ENCODE data around the gene COG1.
A peak's percentile ranks its signal among the peaks of the same experiment; 100 is the strongest.
"Not testable (repeated sequence)": the region's sequence is repeated elsewhere in the genome, so short reads cannot be mapped to it uniquely, and the experiment has no call there.

COG1 gene

GRCh38 chr17:73147791-73148190, 45.1 kb upstream of the COG1 start:
- H3K4ac ChIP-seq (ENCODE audit: low read depth in 1 of 2, low read length in 2 of 2); H3K9ac ChIP-seq (ENCODE audit: low read length); H3K18ac ChIP-seq (ENCODE audit: low read depth in 1 of 2, low read length in 2 of 2); H3K36me3 ChIP-seq (ENCODE audit: control insufficient read depth in 1 of 2, insufficient read depth in 2 of 2, low read depth in 1 of 2, low read length in 2 of 2); H4K91ac ChIP-seq (ENCODE audit: low read length); H3K23ac ChIP-seq (ENCODE audit: low read length in 2 of 2); H2BK120ac ChIP-seq (ENCODE audit: low read depth, low read length); H2AK5ac ChIP-seq (ENCODE audit: low read length, severe bottlenecking); H3K9me3 ChIP-seq (ENCODE audit: control insufficient read depth, low read length); H3K14ac ChIP-seq (ENCODE audit: low read length in 2 of 2); H3K4me2 ChIP-seq (ENCODE audit: low read length, poor library complexity, severe bottlenecking); H3K27ac ChIP-seq (ENCODE audit: low read length, poor library complexity, severe bottlenecking); H3K4me3 ChIP-seq (ENCODE audit: insufficient read depth in 1 of 2, low read depth in 1 of 2, low read length in 2 of 2); H2BK5ac ChIP-seq (ENCODE audit: low read depth, low read length, poor library complexity, severe bottlenecking); H2BK15ac ChIP-seq (ENCODE audit: low read depth, poor library complexity, severe bottlenecking); DNase-seq; H2AFZ ChIP-seq (ENCODE audit: low read depth, low read length); H3K4me1 ChIP-seq (ENCODE audit: control insufficient read depth, insufficient read depth, low read depth, low read length); H4K8ac ChIP-seq (ENCODE audit: low read length); H2BK12ac ChIP-seq (ENCODE audit: low read length in 2 of 2); H3K79me1 ChIP-seq (replicated peaks; ENCODE audit: low read length, poor library complexity, severe bottlenecking): not testable (repeated sequence)
- WGBS: no CpG with 5 or more reads among the region's 11 CpGs
- H3K27me3 ChIP-seq (ENCODE audit: control insufficient read depth in 1 of 2, insufficient read depth in 1 of 2, low read length in 2 of 2): peaks cover 0 to 12% of the 10 kb centered on the region in 2 experiments

DNA sequence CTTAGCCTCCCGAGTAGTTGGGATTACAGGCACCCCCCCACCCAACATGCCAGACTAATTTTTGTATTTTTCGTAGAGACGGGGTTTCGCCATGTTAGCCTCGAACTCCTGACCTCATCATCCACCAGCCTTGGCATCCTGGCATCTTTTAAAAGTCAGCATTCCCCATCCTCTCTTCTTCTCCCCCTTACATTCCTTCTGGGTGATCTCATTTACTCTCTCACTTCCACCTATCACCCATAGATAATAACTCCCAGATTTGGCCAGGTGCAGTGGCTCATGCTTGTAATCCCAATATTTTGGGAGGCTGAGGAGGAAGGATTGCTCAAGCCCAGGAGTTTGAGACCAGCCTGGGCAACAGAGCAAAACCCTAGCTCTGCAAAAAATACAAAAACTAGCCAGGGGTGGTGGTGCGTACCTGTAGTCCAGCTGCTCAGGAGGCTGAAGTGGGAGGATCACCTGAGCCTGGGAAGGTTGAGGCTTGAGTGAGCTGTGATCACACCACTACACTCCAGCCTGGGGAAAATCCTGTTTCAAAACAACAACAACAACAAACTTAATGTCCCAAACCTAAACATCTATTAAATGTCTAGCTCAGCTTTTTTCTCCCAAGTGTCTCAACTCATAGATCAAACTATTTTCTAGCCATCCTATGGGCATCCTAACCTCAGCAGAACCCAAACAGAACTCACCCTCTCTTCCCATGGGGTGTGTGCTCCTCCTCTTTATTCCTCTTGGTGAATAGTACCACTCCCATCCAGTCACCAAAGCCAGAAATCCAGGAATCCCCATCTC, 44.1 kb upstream of the COG1 start:
- Histone ChIP-seq H3K4ac (ENCODE audit: low read depth in 1 of 2, low read length in 2 of 2) (no peak overlapping the region), H2BK5ac (ENCODE audit: low read depth, low read length, poor library complexity, severe bottlenecking) (no peak overlapping the region), H2AFZ (ENCODE audit: low read depth, low read length) (no peak overlapping the region), H3K4me1 (ENCODE audit: control insufficient read depth, insufficient read depth, low read depth, low read length) (peaks cover 1% of the 10 kb centered on the region), H4K91ac (ENCODE audit: low read length) (no peak overlapping the region), H4K8ac (ENCODE audit: low read length) (no peak overlapping the region), H3K79me1 (replicated peaks; ENCODE audit: low read length, poor library complexity, severe bottlenecking) (no peaks in the 10 kb centered on the region), H3K36me3 (ENCODE audit: control insufficient read depth in 1 of 2, insufficient read depth in 2 of 2, low read depth in 1 of 2, low read length in 2 of 2) (no peaks in the 10 kb centered on the region), H3K4me2 (ENCODE audit: low read length, poor library complexity, severe bottlenecking) (no peak overlapping the region), H2BK15ac (ENCODE audit: low read depth, poor library complexity, severe bottlenecking) (no peak overlapping the region), H3K14ac (ENCODE audit: low read length in 2 of 2) (no peak overlapping the region), H2BK12ac (ENCODE audit: low read length in 2 of 2) (no peak overlapping the region), H3K27ac (ENCODE audit: low read length, poor library complexity, severe bottlenecking) (no peak overlapping the region), H3K9me3 (ENCODE audit: control insufficient read depth, low read length) (no peaks in the 10 kb centered on the region), H3K4me3 (ENCODE audit: insufficient read depth in 1 of 2, low read depth in 1 of 2, low read length in 2 of 2) (no peak overlapping the region), H2AK5ac (ENCODE audit: low read length, severe bottlenecking) (no peak overlapping the region), H2BK120ac (ENCODE audit: low read depth, low read length) (no peak overlapping the region), H3K18ac (ENCODE audit: low read depth in 1 of 2, low read length in 2 of 2) (no peak overlapping the region), H3K27me3 (ENCODE audit: control insufficient read depth in 1 of 2, insufficient read depth in 1 of 2, low read length in 2 of 2) (peaks cover 0 to 12% of the 10 kb centered on the region in 2 experiments), H3K23ac (ENCODE audit: low read length in 2 of 2) (no peak overlapping the region), H3K9ac (ENCODE audit: low read length) (no peak overlapping the region)
- WGBS: 81% methylated on average over 6 of the region's 6 CpGs
- no peak for DNase-seq

GRCh38 chr17:73150622-73151300, 42.1 kb upstream of the COG1 start:
- not testable (repeated sequence) for H3K14ac ChIP-seq (ENCODE audit: low read length in 2 of 2); H4K91ac ChIP-seq (ENCODE audit: low read length); H2BK15ac ChIP-seq (ENCODE audit: low read depth, poor library complexity, severe bottlenecking); H3K23ac ChIP-seq (ENCODE audit: low read length in 2 of 2); DNase-seq; H3K36me3 ChIP-seq (ENCODE audit: control insufficient read depth in 1 of 2, insufficient read depth in 2 of 2, low read depth in 1 of 2, low read length in 2 of 2); H2BK12ac ChIP-seq (ENCODE audit: low read length in 2 of 2); H3K79me1 ChIP-seq (replicated peaks; ENCODE audit: low read length, poor library complexity, severe bottlenecking); H3K9me3 ChIP-seq (ENCODE audit: control insufficient read depth, low read length); H3K4ac ChIP-seq (ENCODE audit: low read depth in 1 of 2, low read length in 2 of 2); H2BK5ac ChIP-seq (ENCODE audit: low read depth, low read length, poor library complexity, severe bottlenecking); H3K18ac ChIP-seq (ENCODE audit: low read depth in 1 of 2, low read length in 2 of 2); H2BK120ac ChIP-seq (ENCODE audit: low read depth, low read length); H2AFZ ChIP-seq (ENCODE audit: low read depth, low read length); H4K8ac ChIP-seq (ENCODE audit: low read length); H3K9ac ChIP-seq (ENCODE audit: low read length); H3K27ac ChIP-seq (ENCODE audit: low read length, poor library complexity, severe bottlenecking); H3K4me2 ChIP-seq (ENCODE audit: low read length, poor library complexity, severe bottlenecking); H2AK5ac ChIP-seq (ENCODE audit: low read length, severe bottlenecking); H3K4me3 ChIP-seq (ENCODE audit: insufficient read depth in 1 of 2, low read depth in 1 of 2, low read length in 2 of 2); H3K4me1 ChIP-seq (ENCODE audit: control insufficient read depth, insufficient read depth, low read depth, low read length)
- H3K27me3 ChIP-seq (ENCODE audit: control insufficient read depth in 1 of 2, insufficient read depth in 1 of 2, low read length in 2 of 2): peaks cover 0 to 12% of the 10 kb centered on the region in 2 experiments
- 88% methylated on average over 11 of the region's 14 CpGs for WGBS

GRCh38 chr17:73151916-73152632, 40.8 kb upstream of the COG1 start:
- Histone ChIP-seq H3K4me2 (ENCODE audit: low read length, poor library complexity, severe bottlenecking) (no peak overlapping the region), H3K4ac (ENCODE audit: low read depth in 1 of 2, low read length in 2 of 2) (no peak overlapping the region), H2AFZ (ENCODE audit: low read depth, low read length) (no peak overlapping the region), H4K91ac (ENCODE audit: low read length) (no peak overlapping the region), H3K27ac (ENCODE audit: low read length, poor library complexity, severe bottlenecking) (peak overlapping the region; percentile 26), H3K23ac (ENCODE audit: low read length in 2 of 2) (no peak overlapping the region), H3K18ac (ENCODE audit: low read depth in 1 of 2, low read length in 2 of 2) (no peak overlapping the region), H3K36me3 (ENCODE audit: control insufficient read depth in 1 of 2, insufficient read depth in 2 of 2, low read depth in 1 of 2, low read length in 2 of 2) (no peaks in the 10 kb centered on the region), H2BK15ac (ENCODE audit: low read depth, poor library complexity, severe bottlenecking) (no peak overlapping the region), H2BK5ac (ENCODE audit: low read depth, low read length, poor library complexity, severe bottlenecking) (no peak overlapping the region), H3K14ac (ENCODE audit: low read length in 2 of 2) (no peak overlapping the region), H2BK120ac (ENCODE audit: low read depth, low read length) (no peak overlapping the region), H3K4me1 (ENCODE audit: control insufficient read depth, insufficient read depth, low read depth, low read length) (peaks cover 8% of the 10 kb centered on the region), H3K9ac (ENCODE audit: low read length) (no peak overlapping the region), H4K8ac (ENCODE audit: low read length) (no peak overlapping the region), H2BK12ac (ENCODE audit: low read length in 2 of 2) (no peak overlapping the region), H2AK5ac (ENCODE audit: low read length, severe bottlenecking) (no peak overlapping the region), H3K27me3 (ENCODE audit: control insufficient read depth in 1 of 2, insufficient read depth in 1 of 2, low read length in 2 of 2) (peaks cover 0 to 7% of the 10 kb centered on the region in 2 experiments), H3K79me1 (replicated peaks; ENCODE audit: low read length, poor library complexity, severe bottlenecking) (no peaks in the 10 kb centered on the region), H3K9me3 (ENCODE audit: control insufficient read depth, low read length) (no peaks in the 10 kb centered on the region), H3K4me3 (ENCODE audit: insufficient read depth in 1 of 2, low read depth in 1 of 2, low read length in 2 of 2) (no peak overlapping the region)
- no peak for DNase-seq
- WGBS: 92% methylated on average over 8 of the region's 9 CpGs

Data from mesenchymal stem cell (in vitro differentiated cells and primary cell).